ENCODE data around the gene OSBPL2. TPM values are rescaled to one million over a fixed set of nuclear protein-coding genes. Genes with fewer than 3 reads are reported as not detected.

The OSBPL2 gene
- total RNA-seq, 1 donor from 2014 or later, result 55.3 TPM

DNA sequence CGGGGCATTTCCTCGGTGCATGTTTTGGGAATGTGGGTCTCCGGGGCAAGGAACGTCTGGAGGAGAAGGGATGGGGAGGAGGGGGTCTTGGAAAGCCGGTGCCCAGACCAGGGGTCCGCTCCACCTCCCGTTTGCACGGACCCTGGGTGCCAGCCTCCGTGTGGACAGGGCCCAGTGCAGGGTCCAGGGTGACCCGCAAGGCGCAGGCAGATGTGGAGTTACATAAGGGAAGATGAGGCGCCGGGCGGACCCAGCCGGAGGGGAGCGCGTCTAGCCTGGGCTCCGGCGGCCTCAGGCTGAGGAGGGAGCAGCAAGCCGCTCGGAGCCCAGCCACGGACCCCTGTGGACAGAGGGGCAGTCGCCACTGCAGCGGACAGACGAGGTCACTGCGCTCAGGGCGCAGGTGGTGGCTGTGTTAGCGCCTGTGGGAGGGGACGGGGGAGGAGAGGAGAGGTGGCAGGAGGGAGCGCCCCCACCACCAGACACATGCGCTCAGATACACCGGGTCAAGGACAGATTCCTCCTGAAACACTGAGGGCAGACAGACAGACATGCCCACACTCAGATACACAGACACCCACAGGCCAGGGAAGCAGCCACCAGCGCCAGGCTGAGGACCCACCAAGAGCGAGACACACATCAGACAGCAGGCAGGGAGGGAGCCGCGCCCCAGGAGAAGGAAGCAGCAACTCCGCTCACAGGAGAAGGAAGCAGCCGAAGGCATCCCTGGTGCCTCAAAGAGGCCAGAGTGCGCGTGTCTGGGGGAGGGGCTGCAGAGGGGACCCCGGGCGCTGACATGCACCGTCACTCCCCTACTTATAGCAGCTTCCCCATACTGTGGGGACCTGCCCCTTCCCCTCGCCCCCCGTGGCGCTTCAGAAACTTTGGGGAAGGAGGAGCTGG lies 17.4 kb upstream of the OSBPL2 start:
- DNase-seq, result no peak
- Histone ChIP-seq H3K9me3 (replicated peaks) (no peaks in the 10 kb centered on the region), H3K4me3 (peak overlapping the region; percentile 56), H3K36me3 (no peaks in the 10 kb centered on the region), H3K27me3 (ENCODE audit: low read depth) (peaks cover 96% of the 10 kb centered on the region), H3K27ac (replicated peaks) (no peak overlapping the region), H3K4me1 (peaks cover 21% of the 10 kb centered on the region)
- intact Hi-C loops (cut with micrococcal nuclease), result no loop called here
- TF ChIP-seq, protein P1, sequence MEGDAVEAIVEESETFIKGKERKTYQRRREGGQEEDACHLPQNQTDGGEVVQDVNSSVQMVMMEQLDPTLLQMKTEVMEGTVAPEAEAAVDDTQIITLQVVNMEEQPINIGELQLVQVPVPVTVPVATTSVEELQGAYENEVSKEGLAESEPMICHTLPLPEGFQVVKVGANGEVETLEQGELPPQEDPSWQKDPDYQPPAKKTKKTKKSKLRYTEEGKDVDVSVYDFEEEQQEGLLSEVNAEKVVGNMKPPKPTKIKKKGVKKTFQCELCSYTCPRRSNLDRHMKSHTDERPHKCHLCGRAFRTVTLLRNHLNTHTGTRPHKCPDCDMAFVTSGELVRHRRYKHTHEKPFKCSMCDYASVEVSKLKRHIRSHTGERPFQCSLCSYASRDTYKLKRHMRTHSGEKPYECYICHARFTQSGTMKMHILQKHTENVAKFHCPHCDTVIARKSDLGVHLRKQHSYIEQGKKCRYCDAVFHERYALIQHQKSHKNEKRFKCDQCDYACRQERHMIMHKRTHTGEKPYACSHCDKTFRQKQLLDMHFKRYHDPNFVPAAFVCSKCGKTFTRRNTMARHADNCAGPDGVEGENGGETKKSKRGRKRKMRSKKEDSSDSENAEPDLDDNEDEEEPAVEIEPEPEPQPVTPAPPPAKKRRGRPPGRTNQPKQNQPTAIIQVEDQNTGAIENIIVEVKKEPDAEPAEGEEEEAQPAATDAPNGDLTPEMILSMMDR (IDR thresholded peaks at IDR 0.05; ENCODE audit: borderline replicate concordance), result no peak

DNA sequence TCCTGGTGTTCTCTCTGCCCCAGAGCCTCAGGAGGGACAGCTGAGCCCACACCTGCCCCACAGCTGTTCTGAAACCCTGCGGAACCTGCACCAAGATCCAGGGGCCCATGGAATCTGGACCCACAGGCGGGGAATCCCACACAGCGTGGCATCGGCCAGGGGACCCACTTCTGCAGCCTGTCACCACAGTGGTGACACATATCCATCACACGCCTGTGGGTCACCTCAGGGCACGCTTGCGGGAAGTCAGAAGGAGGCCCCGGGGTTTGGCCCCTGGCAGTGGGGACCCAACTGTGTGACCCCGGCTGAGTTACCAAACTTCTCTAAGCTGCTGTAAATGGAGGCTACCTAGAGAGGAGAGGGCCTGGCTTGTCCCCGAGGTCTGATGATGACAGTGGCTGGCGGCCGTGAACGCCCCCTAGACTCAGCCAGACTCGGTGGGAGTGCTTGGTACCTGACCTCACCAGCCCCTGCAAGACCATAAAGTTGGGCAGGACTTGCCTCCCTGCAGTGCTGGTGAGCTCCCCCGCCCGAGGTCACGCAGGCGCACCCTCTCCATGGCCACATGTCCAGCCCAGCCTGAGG lies 16.0 kb upstream of the OSBPL2 start:
- intact Hi-C loops (cut with micrococcal nuclease), result no loop called here
- Histone ChIP-seq H3K4me1 (peaks cover 21% of the 10 kb centered on the region), H3K4me3 (no peak overlapping the region), H3K9me3 (replicated peaks) (no peaks in the 10 kb centered on the region), H3K27me3 (ENCODE audit: low read depth) (peaks cover 94% of the 10 kb centered on the region), H3K27ac (replicated peaks) (no peak overlapping the region), H3K36me3 (no peaks in the 10 kb centered on the region)
- DNase-seq, result no peak
- TF ChIP-seq, protein P1 (IDR thresholded peaks at IDR 0.05; ENCODE audit: borderline replicate concordance), result no peak

DNA sequence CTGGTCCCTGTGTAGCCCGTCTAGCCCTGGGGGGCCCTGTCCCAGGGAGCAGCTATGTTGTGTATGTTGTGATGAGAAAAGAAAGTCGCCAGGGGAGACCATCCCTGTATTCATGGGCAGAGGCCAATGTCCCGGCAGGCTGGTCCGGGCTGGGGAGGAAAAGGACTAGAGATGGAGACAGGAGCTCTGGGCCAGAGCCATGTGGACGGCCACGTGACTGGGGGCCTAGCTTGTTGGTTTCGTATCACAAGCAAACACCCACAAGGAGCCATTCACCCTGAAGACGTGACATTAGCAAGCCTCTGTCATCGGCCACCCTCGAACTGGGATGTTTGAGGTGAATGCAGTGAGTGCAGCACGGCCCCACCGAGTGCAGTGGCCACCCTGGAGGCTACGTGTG lies 15.3 kb upstream of the OSBPL2 start:
- Histone ChIP-seq H3K4me1 (peaks cover 27% of the 10 kb centered on the region), H3K27me3 (ENCODE audit: low read depth) (peaks cover 94% of the 10 kb centered on the region), H3K4me3 (no peak overlapping the region), H3K9me3 (replicated peaks) (no peaks in the 10 kb centered on the region), H3K36me3 (no peaks in the 10 kb centered on the region), H3K27ac (replicated peaks) (no peak overlapping the region)
- intact Hi-C loops (cut with micrococcal nuclease), result no loop called here
- DNase-seq, result no peak
- TF ChIP-seq, protein P1 (IDR thresholded peaks at IDR 0.05; ENCODE audit: borderline replicate concordance), result no peak

DNA sequence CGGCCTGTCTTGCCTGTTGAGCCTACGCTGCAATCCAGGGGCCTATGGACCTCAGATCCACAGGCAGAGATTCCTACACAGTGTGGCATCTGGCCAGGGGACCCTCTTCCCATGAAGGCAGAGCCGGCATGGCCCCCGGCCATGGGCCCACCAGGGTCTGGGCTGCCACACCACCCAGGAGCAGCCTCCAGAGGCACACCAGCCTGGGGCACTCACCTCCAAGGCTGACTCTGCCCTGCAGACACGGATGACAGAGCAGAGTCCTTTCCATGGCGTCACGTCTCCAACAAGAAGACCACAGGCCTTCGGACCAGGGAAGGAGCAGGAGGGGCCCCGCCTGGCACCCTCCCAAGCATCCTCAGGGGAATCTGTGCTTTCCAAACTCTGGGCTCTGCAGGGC lies 14.8 kb upstream of the OSBPL2 start:
- Histone ChIP-seq H3K27ac (replicated peaks) (no peak overlapping the region), H3K9me3 (replicated peaks) (no peaks in the 10 kb centered on the region), H3K27me3 (ENCODE audit: low read depth) (peaks cover 94% of the 10 kb centered on the region), H3K36me3 (no peaks in the 10 kb centered on the region), H3K4me1 (peaks cover 31% of the 10 kb centered on the region), H3K4me3 (no peak overlapping the region)
- TF ChIP-seq, protein P1 (IDR thresholded peaks at IDR 0.05; ENCODE audit: borderline replicate concordance), result no peak
- intact Hi-C loops (cut with micrococcal nuclease), result no loop called here
- DNase-seq, result no peak

DNA sequence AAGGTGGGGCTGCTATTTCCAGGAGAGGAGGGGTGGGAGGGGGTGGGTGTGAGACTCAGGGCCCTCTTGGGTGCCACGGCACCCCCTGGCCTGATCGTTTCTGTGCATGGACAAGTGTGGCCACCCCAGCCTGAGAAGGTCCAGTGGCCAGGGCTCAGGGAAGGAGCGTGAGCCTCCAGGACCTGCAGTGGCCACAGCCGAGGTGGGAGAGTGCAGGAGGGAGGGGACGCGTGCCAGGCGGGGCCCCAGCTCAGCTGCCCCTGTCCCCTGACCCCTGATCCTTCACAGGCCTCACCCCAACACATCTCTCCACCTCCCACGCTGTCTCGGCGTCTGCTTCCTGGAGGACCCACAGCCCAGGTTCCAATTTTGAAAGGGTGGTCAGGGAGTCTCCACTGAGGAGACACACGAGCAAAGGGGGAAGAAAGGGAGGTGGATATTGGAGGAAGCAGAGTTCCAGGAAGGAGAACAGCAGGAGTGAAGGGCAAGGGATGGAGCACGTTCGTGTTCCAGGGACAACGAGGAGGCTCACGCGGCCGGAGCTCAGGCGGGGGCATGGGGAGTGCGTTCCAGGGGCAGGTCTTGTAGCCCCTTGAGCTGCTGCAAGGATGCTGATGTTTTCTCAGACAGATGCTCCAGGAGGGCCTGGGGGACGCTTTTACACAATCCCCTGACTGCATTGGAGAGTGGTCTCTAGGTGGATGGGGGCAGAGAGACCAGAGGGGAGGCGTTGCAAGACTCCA lies 14.0 kb upstream of the OSBPL2 start:
- no peaks in the 10 kb centered on the region for H3K36me3 ChIP-seq
- TF ChIP-seq, protein P1 (IDR thresholded peaks at IDR 0.05; ENCODE audit: borderline replicate concordance), result no peak
- H3K9me3 ChIP-seq (replicated peaks), result no peaks in the 10 kb centered on the region
- DNase-seq, result no peak
- intact Hi-C loops (cut with micrococcal nuclease), result no loop called here
- peaks cover 92% of the 10 kb centered on the region for H3K27me3 ChIP-seq (ENCODE audit: low read depth)
- no peak overlapping the region for H3K4me3 ChIP-seq
- no peak overlapping the region for H3K27ac ChIP-seq (replicated peaks)
- H3K4me1 ChIP-seq, result peaks cover 24% of the 10 kb centered on the region

All from left ventricle myocardium inferior (tissue), 1 donor.